Measurements from ENCODE around the gene COX6A1.
"Not testable (repeated sequence)": the region's sequence is repeated elsewhere in the genome, so short reads cannot be mapped to it uniquely, and the experiment has no call there.

DNA sequence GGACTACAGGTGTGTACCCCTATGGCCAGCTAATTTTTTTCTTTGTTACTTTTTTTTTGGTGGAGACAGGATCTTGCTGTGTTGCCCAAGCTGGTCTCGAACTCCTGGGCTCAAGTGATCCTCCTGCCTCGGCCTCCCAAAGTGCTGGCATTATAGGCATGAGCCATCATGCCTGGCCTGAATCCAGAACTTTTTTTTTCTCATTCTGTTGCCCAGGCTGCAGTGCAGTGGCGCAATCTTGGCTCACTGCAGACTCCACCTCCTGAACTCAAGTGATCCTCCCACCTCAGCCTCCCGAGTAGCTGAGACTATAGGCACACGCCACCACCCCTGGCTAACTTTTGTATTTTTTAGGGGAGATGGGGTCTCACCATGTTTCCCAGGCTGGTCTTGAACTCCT lies 14.6 kb downstream of the COX6A1 start:
- not testable (repeated sequence) for TF ChIP-seq POLR2A (IDR thresholded peaks at IDR 0.05; ENCODE audit: low read depth, low read length); POLR2AphosphoS5 (IDR thresholded peaks at IDR 0.05; ENCODE audit: insufficient read depth, low read depth, low read length); FOS (IDR thresholded peaks at IDR 0.05; ENCODE audit: borderline replicate concordance, insufficient read depth, low read length); MYC (IDR thresholded peaks at IDR 0.05; ENCODE audit: low read depth, low read length); EZH2 (IDR thresholded peaks at IDR 0.05; ENCODE audit: borderline replicate concordance, low read depth, low read length, severe bottlenecking); MAX (IDR thresholded peaks at IDR 0.05; ENCODE audit: insufficient read depth, insufficient read length); JUN (IDR thresholded peaks at IDR 0.05; ENCODE audit: borderline replicate concordance, insufficient read depth, insufficient read length, low read depth)
- TF ChIP-seq, protein P1, sequence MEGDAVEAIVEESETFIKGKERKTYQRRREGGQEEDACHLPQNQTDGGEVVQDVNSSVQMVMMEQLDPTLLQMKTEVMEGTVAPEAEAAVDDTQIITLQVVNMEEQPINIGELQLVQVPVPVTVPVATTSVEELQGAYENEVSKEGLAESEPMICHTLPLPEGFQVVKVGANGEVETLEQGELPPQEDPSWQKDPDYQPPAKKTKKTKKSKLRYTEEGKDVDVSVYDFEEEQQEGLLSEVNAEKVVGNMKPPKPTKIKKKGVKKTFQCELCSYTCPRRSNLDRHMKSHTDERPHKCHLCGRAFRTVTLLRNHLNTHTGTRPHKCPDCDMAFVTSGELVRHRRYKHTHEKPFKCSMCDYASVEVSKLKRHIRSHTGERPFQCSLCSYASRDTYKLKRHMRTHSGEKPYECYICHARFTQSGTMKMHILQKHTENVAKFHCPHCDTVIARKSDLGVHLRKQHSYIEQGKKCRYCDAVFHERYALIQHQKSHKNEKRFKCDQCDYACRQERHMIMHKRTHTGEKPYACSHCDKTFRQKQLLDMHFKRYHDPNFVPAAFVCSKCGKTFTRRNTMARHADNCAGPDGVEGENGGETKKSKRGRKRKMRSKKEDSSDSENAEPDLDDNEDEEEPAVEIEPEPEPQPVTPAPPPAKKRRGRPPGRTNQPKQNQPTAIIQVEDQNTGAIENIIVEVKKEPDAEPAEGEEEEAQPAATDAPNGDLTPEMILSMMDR (IDR thresholded peaks at IDR 0.05; ENCODE audit: extremely low read depth in 1 of 2, insufficient read depth in 1 of 2, low read depth in 1 of 2, low read length in 2 of 2): not testable (repeated sequence)
